A673 (cell line): ENCODE measurements around the gene ST6GALNAC3. TPM values are rescaled to one million over a fixed set of nuclear protein-coding genes. Genes with fewer than 3 reads are reported as not detected.

Experiments used
- BruUV-seq: library from RNA; stranded (reverse); fragments of 400-500 nt; replicated peaks from 2 replicates; lab custom pipeline; 2021; lab: Mats Ljungman, UMichigan
- CTCF ChIA-PET: fragments of 300-600 bp; sonication (Branson Sonifier 250); formaldehyde crosslinking; loops from one replicate; lab custom pipeline; 2022; ENCODE audit warnings: antibody characterized with exemption; lab: Charles Lee
- POLR2A ChIA-PET: fragments of 300-600 bp; sonication (Branson Sonifier 250); formaldehyde crosslinking; loops from one replicate; lab custom pipeline; 2022; ENCODE audit warnings: antibody characterized with exemption; ENCODE audit not compliant: low non-redundant PET; lab: Charles Lee
- DNase-seq: peaks from one replicate; pipeline ENCODE4 v3.0.0-alpha.2; 2015; ENCODE audit warnings: low spot score
- H3K27ac ChIP-seq: fragments of 200-600 bp; sonication (generic); 2 replicates; pipeline ENCODE4 v1.5.1; 2016; ENCODE audit warnings: mixed run types, low read depth, mild to moderate bottlenecking, mixed read lengths, antibody characterized with exemption, low read length; ENCODE audit not compliant: poor library complexity, severe bottlenecking
- H3K27me3 ChIP-seq: fragments of 200-600 bp; sonication (generic); replicated peaks from 2 replicates; pipeline ENCODE4 v1.6.1; 2017; ENCODE audit warnings: mixed run types, low read depth, mild to moderate bottlenecking, mixed read lengths, antibody characterized with exemption, low read length; ENCODE audit not compliant: insufficient read depth, poor library complexity
- H3K36me3 ChIP-seq: fragments of 200-600 bp; sonication (generic); 2 replicates; pipeline ENCODE4 v1.6.1; 2016; ENCODE audit warnings: mixed run types, mild to moderate bottlenecking, mixed read lengths, antibody characterized with exemption, low read length; ENCODE audit not compliant: insufficient read depth, poor library complexity, severe bottlenecking
- H3K4me1 ChIP-seq: fragments of 200-600 bp; sonication (generic); 2 replicates; pipeline ENCODE4 v1.6.1; 2017; ENCODE audit warnings: mixed run types, mild to moderate bottlenecking, mixed read lengths, antibody characterized with exemption, low read length; ENCODE audit not compliant: insufficient read depth, poor library complexity, severe bottlenecking
- H3K4me3 ChIP-seq: fragments of 200-600 bp; sonication (generic); 2 replicates; pipeline ENCODE4 v1.5.1; 2016; ENCODE audit warnings: low read depth, mixed run types, mild to moderate bottlenecking, mixed read lengths, low read length; ENCODE audit not compliant: poor library complexity, severe bottlenecking
- H3K9me3 ChIP-seq: fragments of 200-600 bp; sonication (generic); 2 replicates; pipeline ENCODE4 v1.6.1; 2016; ENCODE audit warnings: mixed run types, low read depth, mild to moderate bottlenecking, mixed read lengths, antibody characterized with exemption, low read length; ENCODE audit not compliant: poor library complexity, severe bottlenecking
- CTCF ChIP-seq: fragments of 300-800, 200-600 bp; sonication (generic); conservative IDR thresholded peaks from 2 replicates; pipeline ENCODE4 v1.5.1; 2017; ENCODE audit warnings: low read depth, mild to moderate bottlenecking, antibody characterized with exemption, low read length, moderate library complexity, mixed read lengths
- EZH2 ChIP-seq: fragments of 200-600 bp; sonication (generic); IDR thresholded peaks from 2 replicates; pipeline ENCODE4 v1.6.1; 2017; ENCODE audit warnings: borderline replicate concordance, low read depth, mild to moderate bottlenecking, mixed read lengths, antibody characterized with exemption, low read length; ENCODE audit not compliant: poor library complexity, severe bottlenecking
- intact Hi-C: fragments of 100-400 bp; cut with micrococcal nuclease; formaldehyde crosslinking; loops from one replicate; pipeline ENCODE4 v1.10.0; 2022; ENCODE audit not compliant: unreplicated experiment
- total RNA-seq: library from RNA; stranded (reverse); gene quantifications from 2 replicates; pipeline ENCODE4 v1.2.3, GENCODE V29; 2021

ST6GALNAC3 gene
- total RNA-seq, 1 experiment from 2014 or later: 1.2 TPM

GRCh38 chr1:76562292-76562691 lies 487.7 kb downstream of the ST6GALNAC3 start:
- Histone ChIP-seq H3K27me3 (peaks cover 3% of the 10 kb centered on the region), H3K4me3 (no peak overlapping the region), H3K4me1 (no peaks in the 10 kb centered on the region), H3K27ac (no peak overlapping the region), H3K36me3 (no peaks in the 10 kb centered on the region), H3K9me3 (no peaks in the 10 kb centered on the region)
- BruUV-seq: no TSS peak
- ChIA-PET CTCF (no interaction called here), POLR2A (no interaction called here)
- intact Hi-C loops: no loop called here
- no peak for DNase-seq
- TF ChIP-seq CTCF (no peak), EZH2 (no peak)

- no peaks in the 10 kb centered on the region for H3K27me3 ChIP-seq
- POLR2A ChIA-PET: no interaction called here
Measured at GRCh38 chr1:76568573-76569238, 494.2 kb downstream of the ST6GALNAC3 start.

GRCh38 chr1:76571248-76571647 lies 496.7 kb downstream of the ST6GALNAC3 start:
- H3K9me3 ChIP-seq: no peaks in the 10 kb centered on the region
- ChIA-PET CTCF (no interaction called here), POLR2A (no interaction called here)
- H3K4me3 ChIP-seq: no peak overlapping the region
- H3K4me1 ChIP-seq: no peaks in the 10 kb centered on the region
- no peak for DNase-seq
- H3K27me3 ChIP-seq: peaks cover 9% of the 10 kb centered on the region
- no peak overlapping the region for H3K27ac ChIP-seq
- TF ChIP-seq CTCF (no peak), EZH2 (no peak)
- no peaks in the 10 kb centered on the region for H3K36me3 ChIP-seq
- no TSS peak for BruUV-seq
- intact Hi-C loops: no loop called here

More at GRCh38 chr1:76568573-76569238, 494.2 kb downstream of the ST6GALNAC3 start:
- H3K9me3 ChIP-seq: no peaks in the 10 kb centered on the region
- H3K36me3 ChIP-seq: no peaks in the 10 kb centered on the region
- H3K27ac ChIP-seq: no peak overlapping the region
- H3K4me3 ChIP-seq: no peak overlapping the region
- DNase-seq: no peak
- intact Hi-C loops: no loop called here
- CTCF ChIA-PET: no interaction called here
- BruUV-seq: no TSS peak
- no peak for TF ChIP-seq EZH2
- TF ChIP-seq CTCF: no peak
- H3K4me1 ChIP-seq: no peaks in the 10 kb centered on the region
